ENCODE results near the gene TTYH2.

Gene TTYH2

GRCh38 chr17:74190154-74190553, 23.2 kb upstream of the TTYH2 start:
- H3K4me1 ChIP-seq (ENCODE audit: control insufficient read depth in 1 of 2, insufficient read depth in 1 of 2, low read depth in 1 of 2, low read length in 1 of 2) = peaks cover 0 to 4% of the 10 kb centered on the region in 2 experiments
- H3K27me3 ChIP-seq = peaks cover 20% of the 10 kb centered on the region
- no peaks in the 10 kb centered on the region for H3K36me3 ChIP-seq
- H3K27ac ChIP-seq = no peak overlapping the region
- no peak overlapping the region for H3K4me3 ChIP-seq (ENCODE audit: low read depth in 1 of 2, low read length in 1 of 2)
- H3K9me3 ChIP-seq = no peaks in the 10 kb centered on the region
- TF ChIP-seq CTCF (IDR thresholded peaks at IDR 0.05) = no peak

GRCh38 chr17:74190807-74191406, 22.5 kb upstream of the TTYH2 start:
- no peak overlapping the region for H3K27ac ChIP-seq
- H3K9me3 ChIP-seq = no peaks in the 10 kb centered on the region
- no peak for TF ChIP-seq CTCF (IDR thresholded peaks at IDR 0.05)
- peaks cover 0 to 4% of the 10 kb centered on the region in 2 experiments for H3K4me1 ChIP-seq (ENCODE audit: control insufficient read depth in 1 of 2, insufficient read depth in 1 of 2, low read depth in 1 of 2, low read length in 1 of 2)
- H3K36me3 ChIP-seq = no peaks in the 10 kb centered on the region
- no peak overlapping the region for H3K4me3 ChIP-seq (ENCODE audit: low read depth in 1 of 2, low read length in 1 of 2)
- H3K27me3 ChIP-seq = peaks cover 20% of the 10 kb centered on the region

GRCh38 chr17:74192950-74193781, 20.2 kb upstream of the TTYH2 start:
- no peak for TF ChIP-seq CTCF (IDR thresholded peaks at IDR 0.05)
- Histone ChIP-seq H3K27me3 (peaks cover 13% of the 10 kb centered on the region), H3K36me3 (no peaks in the 10 kb centered on the region), H3K4me1 (ENCODE audit: control insufficient read depth in 1 of 2, insufficient read depth in 1 of 2, low read depth in 1 of 2, low read length in 1 of 2) (peaks cover 0 to 4% of the 10 kb centered on the region in 2 experiments), H3K4me3 (ENCODE audit: low read depth in 1 of 2, low read length in 1 of 2) (no peak overlapping the region), H3K27ac (no peak overlapping the region), H3K9me3 (no peaks in the 10 kb centered on the region)

GRCh38 chr17:74194682-74195081, 18.7 kb upstream of the TTYH2 start:
- H3K27me3 ChIP-seq = peaks cover 26% of the 10 kb centered on the region
- no peak for TF ChIP-seq CTCF (IDR thresholded peaks at IDR 0.05)
- H3K36me3 ChIP-seq = no peaks in the 10 kb centered on the region
- no peaks in the 10 kb centered on the region for H3K9me3 ChIP-seq
- no peak overlapping the region for H3K27ac ChIP-seq
- H3K4me1 ChIP-seq (ENCODE audit: control insufficient read depth in 1 of 2, insufficient read depth in 1 of 2, low read depth in 1 of 2, low read length in 1 of 2) = peaks cover 0 to 9% of the 10 kb centered on the region in 2 experiments
- H3K4me3 ChIP-seq (ENCODE audit: low read depth in 1 of 2, low read length in 1 of 2) = no peak overlapping the region

- Histone ChIP-seq H3K27me3 (peaks cover 46% of the 10 kb centered on the region), H3K27ac (no peak overlapping the region), H3K36me3 (no peaks in the 10 kb centered on the region), H3K9me3 (no peaks in the 10 kb centered on the region), H3K4me1 (ENCODE audit: control insufficient read depth in 1 of 2, insufficient read depth in 1 of 2, low read depth in 1 of 2, low read length in 1 of 2) (peaks cover 0 to 10% of the 10 kb centered on the region in 2 experiments), H3K4me3 (ENCODE audit: low read depth in 1 of 2, low read length in 1 of 2) (no peak overlapping the region)
- no peak for TF ChIP-seq CTCF (IDR thresholded peaks at IDR 0.05)
Measured at GRCh38 chr17:74196541-74197317, 16.6 kb upstream of the TTYH2 start.

All from neutrophil (primary cell).